K562 (cell line): ENCODE results near the gene COASY. TPM values are rescaled to one million over a fixed set of nuclear protein-coding genes. Genes with fewer than 3 reads are reported as not detected.
A peak's percentile ranks its signal among the peaks of the same experiment; 100 is the strongest.

Source experiments
- AFF4 ChIP-seq: sonication (generic); formaldehyde crosslinking; IDR thresholded peaks from 2 replicates; pipeline ENCODE4 v1.8.0; 2023; ENCODE audit warnings: mild to moderate bottlenecking, missing genetic modification reagents
- CREM ChIP-seq: IDR thresholded peaks from 2 replicates; pipeline ENCODE4 v1.6.1; 2014; ENCODE audit warnings: antibody characterized with exemption, low read depth
- MGA ChIP-seq: fragments of 450-650 bp; IDR thresholded peaks from 2 replicates; pipeline ENCODE4 v1.6.1; 2016; ENCODE audit warnings: mild to moderate bottlenecking, moderate library complexity
- NR2C2 ChIP-seq, 2 experiments: fragments of 200-800 bp in 1 of 2; sonication (Bioruptor generic) in 1 of 2; sonication (generic) in 1 of 2; formaldehyde crosslinking in 1 of 2; IDR thresholded peaks; 2 replicates each; pipeline versions ENCODE4 v1.6.1 to v1.8.0; 2016 to 2022; ENCODE audit warnings: mild to moderate bottlenecking in 1 of 2, missing compliant biosample characterization in 1 of 2, missing genetic modification characterization in 1 of 2, missing genetic modification reagents in 1 of 2
- POLR2G ChIP-seq: fragments of 200-400 bp; formaldehyde crosslinking; IDR thresholded peaks from 2 replicates; pipeline ENCODE4 v1.6.1; 2017; ENCODE audit warnings: low read depth, mild to moderate bottlenecking, antibody characterized with exemption, low read length, moderate library complexity
- SP2 ChIP-seq: IDR thresholded peaks from 2 replicates; pipeline ENCODE4 v1.6.1; 2011; ENCODE audit warnings: mild to moderate bottlenecking, low read depth, low read length, moderate library complexity; ENCODE audit not compliant: poor library complexity, severe bottlenecking; ENCODE audit errors: extremely low read depth
- XRCC5 ChIP-seq: fragments of 200-400 bp; formaldehyde crosslinking; IDR thresholded peaks from 2 replicates; pipeline ENCODE4 v1.6.1; 2017; ENCODE audit warnings: low read depth, mild to moderate bottlenecking, low read length
- ZBTB43 ChIP-seq: sonication (generic); formaldehyde crosslinking; IDR thresholded peaks from 2 replicates; pipeline ENCODE4 v1.8.0; 2023; ENCODE audit warnings: mild to moderate bottlenecking, missing genetic modification reagents
- polyA plus RNA-seq, 8 experiments: library from polyadenylated mRNA; depleted of rRNA in 4 of 8; stranded (reverse) in 5 of 8; unstranded in 3 of 8; fragments of >200 nt; fragmentation: Nextera tagmentation in 2 of 8; fragmentation: Illumina TruSeq in 1 of 8; extraction: Ambion mirVana in 2 of 8; extraction: Trizol in 1 of 8; gene quantifications; 2 replicates each; pipeline versions ENCODE4 v1.2.1 to v1.2.3, GENCODE V29; 2011 to 2014; ENCODE audit warnings: inconsistent platforms in 1 of 8, missing spikeins in 1 of 8
- total RNA-seq, 7 experiments: library from RNA; depleted of rRNA in 6 of 7; stranded (reverse); fragments of >200 nt in 6 of 7; fragmentation: Illumina TruSeq in 2 of 7; extraction: Trizol in 2 of 7; gene quantifications; 2 replicates each; pipeline versions ENCODE4 v1.2.1 to v1.2.3, GENCODE V29; 2011 to 2021; ENCODE audit warnings: low replicate concordance in 1 of 7

COASY gene
- total and polyA plus RNA-seq, 9 of the 15 experiments (the other 6 are each of a cell fraction or from before 2014, with no cell fraction given) = 25.4 to 175 (median 62.3) TPM

DNA sequence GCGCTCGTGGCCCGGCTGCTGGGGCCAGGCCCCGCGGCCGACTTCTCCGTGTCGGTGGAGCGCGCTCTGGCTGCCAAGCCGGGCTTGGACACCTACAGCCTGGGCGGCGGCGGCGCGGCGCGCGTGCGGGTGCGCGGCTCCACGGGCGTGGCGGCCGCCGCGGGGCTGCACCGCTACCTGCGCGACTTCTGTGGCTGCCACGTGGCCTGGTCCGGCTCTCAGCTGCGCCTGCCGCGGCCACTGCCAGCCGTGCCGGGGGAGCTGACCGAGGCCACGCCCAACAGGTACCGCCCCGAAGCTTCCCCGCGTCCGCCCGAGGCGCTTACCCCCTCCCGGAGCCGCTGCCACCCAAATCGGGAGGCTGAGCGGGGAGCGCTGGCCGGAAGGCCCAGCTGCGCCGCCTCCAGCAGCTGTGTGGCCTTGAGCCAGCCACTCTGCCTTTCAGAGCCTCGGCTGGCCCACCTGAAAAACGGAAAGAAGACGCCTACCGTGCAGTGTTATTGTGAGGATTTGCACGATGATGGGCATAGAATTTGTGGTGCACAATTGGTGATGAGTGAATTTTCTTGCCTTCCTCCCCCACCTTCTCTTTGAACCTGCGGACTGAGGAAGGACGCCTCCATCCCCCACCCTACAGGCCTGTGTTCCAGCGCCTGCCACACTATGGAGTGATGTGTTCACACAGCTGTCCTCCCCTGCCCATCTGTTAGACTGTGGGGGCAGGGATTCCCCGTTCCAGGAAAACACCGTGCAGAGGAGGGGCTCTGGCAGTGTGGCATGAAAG lies 25.4 kb upstream of the COASY start (continued):
- no peak for TF ChIP-seq MGA
- TF ChIP-seq POLR2G = peak; percentile 76
- TF ChIP-seq AFF4 (CRISPR knock-in tag) = no peak
- TF ChIP-seq CREM = 0 out of 2 replicates have a peak, but pooled peaks have one; percentile 27
- no peak for TF ChIP-seq NR2C2 (CRISPR knock-in tag; IDR thresholded peaks at IDR 0.05)
- TF ChIP-seq NR2C2 (tag; IDR thresholded peaks at IDR 0.05) = no peak
- no peak for TF ChIP-seq XRCC5
- TF ChIP-seq SP2 = no peak
- no peak for TF ChIP-seq ZBTB43 (CRISPR knock-in tag)
